GM19240 (cell line): ENCODE measurements around the gene NUP54.

Experiments used
- DNase-seq: peaks from one replicate; pipeline ENCODE4 v3.0.0; 2011; ENCODE audit warnings: low spot score; ENCODE audit not compliant: insufficient read length

The NUP54 gene, protein sequence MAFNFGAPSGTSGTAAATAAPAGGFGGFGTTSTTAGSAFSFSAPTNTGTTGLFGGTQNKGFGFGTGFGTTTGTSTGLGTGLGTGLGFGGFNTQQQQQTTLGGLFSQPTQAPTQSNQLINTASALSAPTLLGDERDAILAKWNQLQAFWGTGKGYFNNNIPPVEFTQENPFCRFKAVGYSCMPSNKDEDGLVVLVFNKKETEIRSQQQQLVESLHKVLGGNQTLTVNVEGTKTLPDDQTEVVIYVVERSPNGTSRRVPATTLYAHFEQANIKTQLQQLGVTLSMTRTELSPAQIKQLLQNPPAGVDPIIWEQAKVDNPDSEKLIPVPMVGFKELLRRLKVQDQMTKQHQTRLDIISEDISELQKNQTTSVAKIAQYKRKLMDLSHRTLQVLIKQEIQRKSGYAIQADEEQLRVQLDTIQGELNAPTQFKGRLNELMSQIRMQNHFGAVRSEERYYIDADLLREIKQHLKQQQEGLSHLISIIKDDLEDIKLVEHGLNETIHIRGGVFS

GRCh38 chr4:76148142-76148865 is at the start of gene NUP54:
Gene NUP54 (minus strand): TSS chr4:76148397. CDS start chr4:76148374, 23 bp downstream.
- DNase-seq: peak; percentile 86

GRCh38 chr4:76197031-76197743 is 49.0 kb upstream of the NUP54 start:
- no peak for DNase-seq

- no peak for DNase-seq
Measured at GRCh38 chr4:76196376-76196775, 48.2 kb upstream of the NUP54 start.

DNA sequence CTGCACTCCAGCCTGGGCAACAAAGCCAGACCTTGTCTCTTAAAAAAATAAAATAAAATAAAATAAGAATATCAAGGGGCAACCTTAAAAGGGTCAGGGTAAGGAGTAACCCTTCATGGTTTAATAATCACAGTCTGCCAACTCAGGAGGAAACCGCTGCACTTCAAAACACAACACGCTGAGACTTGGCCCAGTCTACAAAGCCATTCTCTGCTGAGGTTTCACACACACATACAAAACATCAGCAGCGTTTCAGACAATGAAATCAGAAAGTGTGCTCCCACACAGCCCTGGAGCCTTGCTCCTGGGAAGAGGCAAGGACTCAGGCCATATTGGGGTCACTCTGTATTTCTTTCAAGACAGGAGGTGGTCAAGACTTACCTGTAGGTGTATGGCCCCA is 47.1 kb upstream of the NUP54 start:
- DNase-seq: no peak

GRCh38 chr4:76194325-76194724 is 46.1 kb upstream of the NUP54 start:
- no peak for DNase-seq

GRCh38 chr4:76192236-76192635 is 44.0 kb upstream of the NUP54 start:
- DNase-seq: no peak

- no peak for DNase-seq
Measured at GRCh38 chr4:76188557-76188956, 40.4 kb upstream of the NUP54 start.

GRCh38 chr4:76188149-76188548 is 40.0 kb upstream of the NUP54 start:
- DNase-seq: no peak

GRCh38 chr4:76187152-76187551 is 39.0 kb upstream of the NUP54 start:
- DNase-seq: no peak

GRCh38 chr4:76182463-76182862 is 34.3 kb upstream of the NUP54 start:
- no peak for DNase-seq

GRCh38 chr4:76179398-76180318 is 31.5 kb upstream of the NUP54 start:
- peak; percentile 73 for DNase-seq

DNA sequence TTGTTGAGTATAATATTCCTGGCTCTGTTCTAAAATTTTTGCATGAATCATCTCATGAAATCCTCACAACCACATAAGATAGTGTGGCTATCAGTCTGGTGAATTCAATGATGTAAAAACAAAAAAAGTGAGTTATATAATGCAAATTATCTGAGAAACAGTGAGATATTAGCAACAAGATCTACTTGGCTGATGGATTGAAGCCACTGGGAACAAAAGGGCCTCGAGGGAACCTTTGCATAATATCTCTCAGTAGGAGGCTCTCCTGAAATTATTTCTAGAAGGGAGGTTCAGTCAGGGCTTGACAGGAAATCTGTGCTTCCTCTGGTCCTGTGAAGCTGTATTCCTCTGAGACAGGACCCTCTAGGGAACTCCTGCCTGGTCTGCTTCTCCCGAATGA is 30.1 kb upstream of the NUP54 start:
- no peak for DNase-seq

DNA sequence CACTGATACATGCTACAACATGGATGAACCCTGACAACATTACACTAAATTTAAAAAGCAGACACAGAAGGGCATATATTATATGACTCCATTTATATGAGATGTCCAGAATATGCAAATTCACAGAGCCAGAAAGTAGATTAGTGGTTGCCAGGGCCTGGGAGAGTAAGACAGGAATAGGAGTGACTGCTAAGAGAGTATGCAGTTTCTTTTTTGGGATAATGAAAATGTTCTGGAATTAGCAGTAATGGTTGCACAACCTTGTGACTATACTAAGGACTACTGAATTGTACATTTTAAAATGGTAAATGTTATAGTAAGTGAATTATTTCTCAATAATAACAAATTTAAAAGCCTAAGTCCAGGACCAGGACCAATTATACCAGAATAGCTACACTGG is 29.5 kb upstream of the NUP54 start:
- DNase-seq: no peak

GRCh38 chr4:76175336-76175735 is 27.1 kb upstream of the NUP54 start:
- no peak for DNase-seq

- no peak for DNase-seq
Measured at GRCh38 chr4:76174216-76174615, 26.0 kb upstream of the NUP54 start.

DNA sequence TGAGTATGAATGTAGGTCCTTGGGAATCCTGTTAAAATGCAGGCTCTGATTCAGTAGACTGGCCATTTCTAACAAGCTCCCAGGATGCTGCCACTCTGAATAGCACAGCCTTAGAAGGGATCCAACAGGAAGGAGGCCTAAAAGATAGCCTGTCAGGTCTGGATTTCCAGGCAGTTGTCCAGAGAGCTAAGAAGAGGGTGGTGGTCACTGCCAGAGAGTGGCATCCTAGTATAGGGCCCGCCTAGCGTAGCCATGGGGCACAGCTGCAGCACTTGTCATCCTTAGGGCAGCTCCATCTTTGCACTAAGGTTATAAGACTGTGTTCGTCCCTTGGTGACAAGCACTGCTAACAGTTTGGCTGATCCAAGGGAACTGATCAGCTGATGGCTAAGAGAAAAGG is 20.5 kb upstream of the NUP54 start:
- DNase-seq: no peak

DNA sequence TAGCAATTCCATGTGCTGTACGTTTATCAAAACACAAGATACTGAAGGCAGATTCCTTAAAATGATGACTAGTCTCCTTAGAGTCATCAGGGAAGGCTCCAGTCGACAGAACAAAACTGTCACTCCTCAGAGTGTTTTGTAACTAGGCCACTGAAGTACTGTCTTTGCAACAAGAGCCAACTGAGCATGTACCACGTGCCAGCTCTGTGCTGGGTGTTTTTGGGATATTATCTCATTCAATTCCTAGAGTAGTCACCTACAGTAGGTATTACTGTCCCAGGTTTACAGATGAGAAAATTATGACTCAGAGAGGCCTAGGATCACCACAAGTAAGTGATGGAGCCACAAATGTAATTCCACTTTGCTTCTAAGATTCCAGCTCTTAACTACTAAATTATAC is 18.3 kb upstream of the NUP54 start:
- no peak for DNase-seq

- no peak for DNase-seq
Measured at GRCh38 chr4:76160355-76160754, 12.2 kb upstream of the NUP54 start.

DNA sequence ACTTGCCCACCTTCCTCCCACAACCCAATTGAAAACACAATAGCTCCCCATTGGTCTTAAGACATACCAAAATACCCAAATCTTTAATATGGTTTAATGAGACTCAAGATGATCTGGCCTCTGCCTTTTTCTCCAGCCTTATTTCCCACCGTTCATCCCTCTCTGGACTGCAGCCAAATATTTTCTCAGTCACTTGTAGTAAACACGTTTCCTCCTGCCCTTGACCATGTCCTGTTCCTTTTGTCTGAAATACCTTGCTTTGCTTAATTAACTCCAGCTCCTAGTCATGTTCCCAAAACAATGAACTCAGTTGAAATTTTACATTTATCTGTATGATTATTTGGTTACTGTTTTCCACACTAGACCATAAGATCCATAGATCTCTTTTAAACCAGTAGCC is 8.4 kb upstream of the NUP54 start:
- no peak for DNase-seq

- no peak for DNase-seq
Measured at GRCh38 chr4:76155979-76156378, 7.8 kb upstream of the NUP54 start.

- no peak for DNase-seq
Measured at GRCh38 chr4:76153356-76153755, 5.2 kb upstream of the NUP54 start.
